GM19328 (cell line): Measurements from ENCODE around the gene ADAMTS3.

ENCODE experiments used
- ATAC-seq: cut with Tn5 transposase; IDR thresholded peaks from one replicate; pipeline ENCODE4 v1.9.1; 2021; ENCODE audit warnings: mild to moderate bottlenecking, moderate library complexity; ENCODE audit not compliant: unreplicated experiment

The ADAMTS3 gene

GRCh38 chr4:72358483-72358882 lies 210.5 kb downstream of the ADAMTS3 start:
- ATAC-seq: no peak

GRCh38 chr4:72357908-72358307 lies 211.1 kb downstream of the ADAMTS3 start:
- ATAC-seq: no peak

- no peak for ATAC-seq
These were observed 216.3 kb downstream of the ADAMTS3 start for GRCh38 chr4:72352711-72353110.

- ATAC-seq: no peak
These were observed 217.5 kb downstream of the ADAMTS3 start for GRCh38 chr4:72351521-72351920.

- no peak for ATAC-seq
These were observed 220.3 kb downstream of the ADAMTS3 start for GRCh38 chr4:72348701-72349100.

GRCh38 chr4:72344418-72344817 lies 224.6 kb downstream of the ADAMTS3 start:
- no peak for ATAC-seq

GRCh38 chr4:72341432-72341820 lies 227.6 kb downstream of the ADAMTS3 start:
- ATAC-seq: no peak

- no peak for ATAC-seq
These were observed 228.1 kb downstream of the ADAMTS3 start for GRCh38 chr4:72340803-72341431.

- no peak for ATAC-seq
These were observed 231.0 kb downstream of the ADAMTS3 start for GRCh38 chr4:72338060-72338459.

GRCh38 chr4:72330381-72330780 lies 238.6 kb downstream of the ADAMTS3 start:
- no peak for ATAC-seq

GRCh38 chr4:72326692-72327632 lies 242.1 kb downstream of the ADAMTS3 start:
- no peak for ATAC-seq

GRCh38 chr4:72325215-72325614 lies 243.8 kb downstream of the ADAMTS3 start:
- ATAC-seq: no peak

GRCh38 chr4:72323227-72323626 lies 245.8 kb downstream of the ADAMTS3 start:
- ATAC-seq: no peak

- ATAC-seq: no peak
These were observed 248.6 kb downstream of the ADAMTS3 start for GRCh38 chr4:72320223-72320948.

GRCh38 chr4:72319601-72320021 lies 249.4 kb downstream of the ADAMTS3 start:
- no peak for ATAC-seq

- ATAC-seq: no peak
These were observed 250.4 kb downstream of the ADAMTS3 start for GRCh38 chr4:72318421-72319170.

- ATAC-seq: no peak
These were observed 254.2 kb downstream of the ADAMTS3 start for GRCh38 chr4:72314869-72315268.

GRCh38 chr4:72313121-72313520 lies 255.9 kb downstream of the ADAMTS3 start:
- ATAC-seq: no peak

- ATAC-seq: no peak
These were observed 256.9 kb downstream of the ADAMTS3 start for GRCh38 chr4:72312032-72312650.

GRCh38 chr4:72311291-72311690 lies 257.7 kb downstream of the ADAMTS3 start:
- ATAC-seq: no peak
